ENCODE data around the gene TRAF6. TPM values are rescaled to one million over a fixed set of nuclear protein-coding genes. Genes with fewer than 3 reads are reported as not detected.
"Not testable (repeated sequence)": the region's sequence is repeated elsewhere in the genome, so short reads cannot be mapped to it uniquely, and the experiment has no call there.

TRAF6 gene
- total and polyA plus RNA-seq, 12 donors = 3.0 to 18.2 (median 12.9) TPM

- no peak for TF ChIP-seq CTCF (IDR thresholded peaks at IDR 0.05)
- peaks cover 0 to 48% (median 20%) of the 10 kb centered on the region in 9 donors for H3K4me1 ChIP-seq
- intact Hi-C loops (cut with DNase I) = no loop called here
- peak in 2 of 8 donors; percentile 53 to 69 for ATAC-seq
- 54 to 59% methylated on average over 4 of the region's 4 CpGs for WGBS, 2 donors
- no peak for DNase-seq
- H3K27ac ChIP-seq = peak overlapping the region; percentile 22 to 74 (median 60)
- no peaks in the 10 kb centered on the region for H3K9me3 ChIP-seq
- no peaks in the 10 kb centered on the region for H3K27me3 ChIP-seq
- H3K36me3 ChIP-seq = peaks cover 0 to 94% (median 19%) of the 10 kb centered on the region in 9 donors
- H3K4me3 ChIP-seq = no peak overlapping the region
Measured at GRCh38 chr11:36487619-36488018, 22.5 kb downstream of the TRAF6 start.

- H3K27ac ChIP-seq = peak overlapping the region in 1 of 10 donors; percentile 11
- DNase-seq = no peak
- peaks cover 0 to 72% (median 6%) of the 10 kb centered on the region in 9 donors for H3K36me3 ChIP-seq
- peaks cover 0 to 46% (median 21%) of the 10 kb centered on the region in 9 donors for H3K4me1 ChIP-seq
- 73 to 82% methylated on average over 6 of the region's 6 CpGs for WGBS, 2 donors
- no peak for ATAC-seq
- H3K4me3 ChIP-seq = no peak overlapping the region
- H3K9me3 ChIP-seq = no peaks in the 10 kb centered on the region
- intact Hi-C loops (cut with DNase I) = no loop called here
- no peaks in the 10 kb centered on the region for H3K27me3 ChIP-seq
- no peak for TF ChIP-seq CTCF (IDR thresholded peaks at IDR 0.05)
Measured at GRCh38 chr11:36485298-36486002, 24.6 kb downstream of the TRAF6 start.

- H3K36me3 ChIP-seq = peaks cover 0 to 48% (median 6%) of the 10 kb centered on the region in 9 donors
- WGBS, 2 donors = 93 to 96% methylated on average over 3 of the region's 4 CpGs
Measured at GRCh38 chr11:36483042-36483441, 27.0 kb downstream of the TRAF6 start.

GRCh38 chr11:36480833-36481232 is 29.2 kb downstream of the TRAF6 start:
- intact Hi-C loops (cut with DNase I) = no loop called here
- Histone ChIP-seq H3K27me3 (no peaks in the 10 kb centered on the region), H3K36me3 (peaks cover 0 to 29% (median 4%) of the 10 kb centered on the region in 9 donors), H3K27ac (peak overlapping the region in 2 of 10 donors; percentile 6 to 69), H3K4me3 (no peak overlapping the region), H3K9me3 (no peaks in the 10 kb centered on the region), H3K4me1 (peaks cover 0 to 36% (median 3%) of the 10 kb centered on the region in 9 donors)
- ATAC-seq (peak in 2 of 8 donors; percentile 56 to 59), DNase-seq (no peak)
- TF ChIP-seq CTCF (IDR thresholded peaks at IDR 0.05) = no peak

More at GRCh38 chr11:36483042-36483441, 27.0 kb downstream of the TRAF6 start:
- H3K9me3 ChIP-seq; ATAC-seq; intact Hi-C loops (cut with DNase I); H3K4me3 ChIP-seq; DNase-seq; H3K27me3 ChIP-seq; H3K27ac ChIP-seq: not testable (repeated sequence)
- peaks cover 0 to 50% (median 17%) of the 10 kb centered on the region in 9 donors for H3K4me1 ChIP-seq

All from heart right ventricle (tissue), 16 donors.